Endothelial cell (in vitro differentiated cells): ENCODE data around the gene TNIK. TPM values are rescaled to one million over a fixed set of nuclear protein-coding genes. Genes with fewer than 3 reads are reported as not detected.

Experiments used
- DNase-seq: peaks from one replicate; pipeline ENCODE4 v3.0.0; 2021; ENCODE audit warnings: low spot score
- H3K27ac Mint-ChIP-seq: one replicate; pipeline ENCODE4 v1.8.0; 2021; ENCODE audit warnings: mixed read lengths, inconsistent platforms; ENCODE audit not compliant: unreplicated experiment
- H3K27me3 Mint-ChIP-seq: one replicate; pipeline ENCODE4 v1.8.0; 2021; ENCODE audit warnings: mild to moderate bottlenecking, moderate library complexity, mixed read lengths, inconsistent platforms; ENCODE audit not compliant: unreplicated experiment
- H3K36me3 Mint-ChIP-seq: one replicate; pipeline ENCODE4 v1.8.0; 2021; ENCODE audit warnings: mild to moderate bottlenecking, low read depth, mixed read lengths, inconsistent platforms; ENCODE audit not compliant: unreplicated experiment
- H3K4me1 Mint-ChIP-seq: one replicate; pipeline ENCODE4 v1.8.0; 2021; ENCODE audit warnings: mild to moderate bottlenecking, mixed read lengths, inconsistent platforms; ENCODE audit not compliant: unreplicated experiment
- H3K4me3 Mint-ChIP-seq: one replicate; pipeline ENCODE4 v1.8.0; 2021; ENCODE audit warnings: mild to moderate bottlenecking, mixed read lengths, inconsistent platforms; ENCODE audit not compliant: unreplicated experiment
- H3K9me3 Mint-ChIP-seq: one replicate; pipeline ENCODE4 v1.8.0; 2021; ENCODE audit warnings: mixed read lengths, inconsistent platforms; ENCODE audit not compliant: unreplicated experiment
- total RNA-seq: library from RNA; stranded (reverse); fragmentation: NEBNext Ultra II Directional; extraction: Animal tissue kit (Norgen Biotek cat#: 25700); gene quantifications from one replicate; pipeline ENCODE4 v1.2.1, GENCODE V29; 2021; ENCODE audit not compliant: unreplicated experiment
- TF ChIP-seq, protein P1 (sequence below): fragments of 200-600 bp; sonication (generic); IDR thresholded peaks from one replicate; pipeline ENCODE4 v1.5.0; 2021; ENCODE audit warnings: antibody characterized with exemption; ENCODE audit not compliant: unreplicated experiment

The TNIK gene
- total RNA-seq, 1 donor from 2014 or later: 67.0 TPM

DNA sequence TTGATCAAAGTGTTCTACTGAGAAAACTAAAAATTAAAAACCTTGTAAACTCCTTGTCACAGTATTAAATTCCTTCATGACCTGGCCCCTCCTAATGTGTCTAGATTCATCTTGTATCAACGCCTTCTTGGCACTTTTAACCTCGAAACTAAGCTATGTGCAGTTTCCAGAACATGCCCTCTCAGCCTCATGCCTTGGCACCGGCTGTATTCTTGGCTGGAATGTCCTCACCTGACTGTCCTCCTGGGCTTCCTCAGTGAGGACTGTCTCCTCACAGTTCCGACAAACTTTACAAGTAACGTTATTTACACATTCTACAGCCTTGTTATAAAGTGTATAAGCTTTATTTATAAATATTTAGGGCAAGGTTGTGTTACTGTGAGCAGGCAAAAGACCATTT, 237.2 kb downstream of the TNIK start:
- H3K27me3 Mint-ChIP-seq: no peaks in the 10 kb centered on the region
- no peak overlapping the region for H3K27ac Mint-ChIP-seq
- H3K4me1 Mint-ChIP-seq: peaks cover 2% of the 10 kb centered on the region
- TF ChIP-seq, protein P1, sequence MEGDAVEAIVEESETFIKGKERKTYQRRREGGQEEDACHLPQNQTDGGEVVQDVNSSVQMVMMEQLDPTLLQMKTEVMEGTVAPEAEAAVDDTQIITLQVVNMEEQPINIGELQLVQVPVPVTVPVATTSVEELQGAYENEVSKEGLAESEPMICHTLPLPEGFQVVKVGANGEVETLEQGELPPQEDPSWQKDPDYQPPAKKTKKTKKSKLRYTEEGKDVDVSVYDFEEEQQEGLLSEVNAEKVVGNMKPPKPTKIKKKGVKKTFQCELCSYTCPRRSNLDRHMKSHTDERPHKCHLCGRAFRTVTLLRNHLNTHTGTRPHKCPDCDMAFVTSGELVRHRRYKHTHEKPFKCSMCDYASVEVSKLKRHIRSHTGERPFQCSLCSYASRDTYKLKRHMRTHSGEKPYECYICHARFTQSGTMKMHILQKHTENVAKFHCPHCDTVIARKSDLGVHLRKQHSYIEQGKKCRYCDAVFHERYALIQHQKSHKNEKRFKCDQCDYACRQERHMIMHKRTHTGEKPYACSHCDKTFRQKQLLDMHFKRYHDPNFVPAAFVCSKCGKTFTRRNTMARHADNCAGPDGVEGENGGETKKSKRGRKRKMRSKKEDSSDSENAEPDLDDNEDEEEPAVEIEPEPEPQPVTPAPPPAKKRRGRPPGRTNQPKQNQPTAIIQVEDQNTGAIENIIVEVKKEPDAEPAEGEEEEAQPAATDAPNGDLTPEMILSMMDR: no peak
- H3K4me3 Mint-ChIP-seq: no peak overlapping the region
- H3K36me3 Mint-ChIP-seq: peaks cover 8% of the 10 kb centered on the region
- no peaks in the 10 kb centered on the region for H3K9me3 Mint-ChIP-seq
- DNase-seq: no peak

DNA sequence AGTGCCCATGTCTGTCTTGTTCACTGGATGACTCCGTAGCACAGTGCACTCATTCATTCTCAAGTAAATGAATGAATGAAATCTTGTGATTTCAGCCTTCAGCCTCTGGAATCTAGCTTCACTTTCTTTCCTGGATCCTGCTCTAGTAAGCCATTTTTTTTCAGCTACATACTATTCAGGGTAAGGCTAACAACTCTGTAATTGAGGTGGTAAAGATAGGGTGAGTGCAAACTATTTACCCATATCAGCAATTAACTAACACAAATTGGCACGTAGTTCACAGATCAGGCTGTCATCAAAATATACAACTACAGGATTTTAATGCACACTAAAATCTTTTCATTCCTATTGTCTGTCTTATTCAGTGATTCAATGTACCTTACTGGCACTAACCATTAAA, 238.6 kb downstream of the TNIK start:
- no peaks in the 10 kb centered on the region for H3K27me3 Mint-ChIP-seq
- no peaks in the 10 kb centered on the region for H3K9me3 Mint-ChIP-seq
- H3K4me1 Mint-ChIP-seq: peaks cover 2% of the 10 kb centered on the region
- no peak overlapping the region for H3K27ac Mint-ChIP-seq
- TF ChIP-seq, protein P1: no peak
- DNase-seq: no peak
- H3K4me3 Mint-ChIP-seq: no peak overlapping the region
- peaks cover 8% of the 10 kb centered on the region for H3K36me3 Mint-ChIP-seq

DNA sequence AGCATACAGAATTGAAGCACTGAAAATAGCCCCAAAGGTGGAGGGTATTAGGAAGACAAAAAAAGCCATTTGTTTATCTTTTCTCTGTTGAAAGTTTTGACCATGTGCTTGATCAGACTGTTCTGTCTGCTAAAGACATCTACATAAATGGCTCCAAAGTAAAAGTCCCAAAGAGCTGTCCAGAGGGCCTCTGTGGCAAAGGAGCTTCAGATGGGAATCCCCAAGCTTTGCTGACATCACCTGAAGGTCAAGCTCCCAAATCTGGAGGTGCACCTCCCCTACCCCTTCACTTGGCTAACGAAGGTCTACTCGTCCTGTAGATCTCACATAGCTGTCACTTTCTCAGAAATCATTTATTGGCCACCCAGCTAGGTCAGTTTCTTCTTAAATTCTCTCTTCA, 239.1 kb downstream of the TNIK start:
- Mint-ChIP-seq H3K4me3 (no peak overlapping the region), H3K27ac (no peak overlapping the region), H3K36me3 (peaks cover 6% of the 10 kb centered on the region), H3K9me3 (no peaks in the 10 kb centered on the region), H3K27me3 (no peaks in the 10 kb centered on the region), H3K4me1 (peaks cover 2% of the 10 kb centered on the region)
- TF ChIP-seq, protein P1: no peak
- DNase-seq: no peak

DNA sequence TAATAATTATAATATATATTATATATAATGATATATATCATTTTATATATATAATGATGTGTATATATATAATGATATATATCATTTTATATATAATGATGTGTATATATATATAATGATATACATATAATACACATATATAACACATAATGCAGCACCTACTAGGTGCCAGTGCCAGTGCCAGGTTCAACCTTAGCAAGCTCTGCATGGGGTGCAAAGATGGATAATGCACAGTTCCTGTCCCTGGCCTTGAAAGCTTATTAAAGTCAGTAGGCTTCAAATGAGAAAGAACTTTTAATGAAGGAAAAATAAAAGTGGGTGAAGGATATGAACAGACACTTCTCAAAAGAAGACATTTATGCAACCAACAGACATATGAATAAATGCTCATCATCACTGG, 240.9 kb downstream of the TNIK start:
- Mint-ChIP-seq H3K36me3 (no peaks in the 10 kb centered on the region), H3K9me3 (no peaks in the 10 kb centered on the region), H3K27ac (no peak overlapping the region), H3K4me1 (peaks cover 2% of the 10 kb centered on the region), H3K4me3 (no peak overlapping the region), H3K27me3 (no peaks in the 10 kb centered on the region)
- TF ChIP-seq, protein P1: no peak
- no peak for DNase-seq

DNA sequence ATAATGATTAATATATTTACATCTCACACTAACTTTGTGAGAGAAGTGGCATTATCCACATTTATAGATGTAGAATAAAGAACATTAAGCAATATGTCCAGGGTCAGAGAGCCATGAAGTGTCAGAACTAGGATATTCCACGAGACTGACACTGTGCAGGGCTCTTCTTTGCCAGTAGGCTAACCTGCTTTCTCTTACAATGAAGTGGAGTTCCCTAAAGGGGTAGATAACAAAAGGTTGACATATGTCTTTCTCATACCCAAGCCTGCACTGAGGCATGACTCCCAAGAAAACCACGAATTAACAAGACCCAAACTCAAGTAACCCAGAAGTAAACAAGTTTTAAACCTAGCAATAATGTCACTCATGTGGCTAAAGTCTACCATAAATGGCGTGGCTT, 242.1 kb downstream of the TNIK start:
- no peaks in the 10 kb centered on the region for H3K9me3 Mint-ChIP-seq
- H3K4me3 Mint-ChIP-seq: no peak overlapping the region
- no peaks in the 10 kb centered on the region for H3K27me3 Mint-ChIP-seq
- TF ChIP-seq, protein P1: no peak
- no peak overlapping the region for H3K27ac Mint-ChIP-seq
- H3K4me1 Mint-ChIP-seq: peaks cover 4% of the 10 kb centered on the region
- H3K36me3 Mint-ChIP-seq: no peaks in the 10 kb centered on the region
- no peak for DNase-seq
